Neutrophil (primary cell): Measurements from ENCODE around the gene EML5.

Experiments used
- H3K27ac ChIP-seq: fragments of 200-600 bp; sonication (generic); 2 replicates; pipeline ENCODE4 v1.5.1; 2016; ENCODE audit warnings: mild to moderate bottlenecking, moderate library complexity
- H3K27me3 ChIP-seq: fragments of 200-600 bp; sonication (generic); 2 replicates; pipeline ENCODE4 v1.6.0; 2016; ENCODE audit warnings: mild to moderate bottlenecking
- H3K36me3 ChIP-seq: fragments of 200-600 bp; sonication (generic); 2 replicates; pipeline ENCODE4 v1.5.1; 2017
- H3K4me1 ChIP-seq, 2 experiments: fragments of 200-600 bp in 1 of 2; sonication (generic) in 1 of 2; 1 replicate in 1 of 2; 2 replicates in 1 of 2; pipeline versions ENCODE4 v1.5.1 to v1.6.1; 2013 to 2016; ENCODE audit warnings: low read depth in 1 of 2, low read length in 1 of 2, mild to moderate bottlenecking in 1 of 2, moderate library complexity in 1 of 2; ENCODE audit not compliant: control insufficient read depth in 1 of 2, insufficient read depth in 1 of 2
- H3K4me3 ChIP-seq, 2 experiments: fragments of 200-600 bp in 1 of 2; sonication (generic) in 1 of 2; 1 replicate in 1 of 2; 2 replicates in 1 of 2; pipeline ENCODE4 v1.5.1; 2013 to 2016; ENCODE audit warnings: low read depth in 1 of 2, low read length in 1 of 2, mild to moderate bottlenecking in 1 of 2, moderate library complexity in 1 of 2
- H3K9me3 ChIP-seq: fragments of 200-600 bp; sonication (generic); 2 replicates; pipeline ENCODE4 v1.5.1; 2016
- CTCF ChIP-seq: fragments of 200-600 bp; sonication (generic); IDR thresholded peaks from 2 replicates; pipeline ENCODE4 v1.5.1; 2016; ENCODE audit warnings: antibody characterized with exemption

Gene EML5

GRCh38 chr14:88749139-88749538, 43.6 kb downstream of the EML5 start:
- H3K36me3 ChIP-seq: no peaks in the 10 kb centered on the region
- H3K27ac ChIP-seq: no peak overlapping the region

GRCh38 chr14:88748288-88748687, 44.5 kb downstream of the EML5 start:
- Histone ChIP-seq H3K27me3 (no peaks in the 10 kb centered on the region), H3K36me3 (no peaks in the 10 kb centered on the region), H3K27ac (no peak overlapping the region), H3K4me1 (no peaks in the 10 kb centered on the region), H3K9me3 (no peaks in the 10 kb centered on the region), H3K4me3 (no peak overlapping the region)
- TF ChIP-seq CTCF: no peak

More at GRCh38 chr14:88749139-88749538, 43.6 kb downstream of the EML5 start:
- H3K4me1 ChIP-seq: no peaks in the 10 kb centered on the region
- no peak overlapping the region for H3K4me3 ChIP-seq
- no peak for TF ChIP-seq CTCF
- no peaks in the 10 kb centered on the region for H3K27me3 ChIP-seq
- H3K9me3 ChIP-seq: no peaks in the 10 kb centered on the region

- no peaks in the 10 kb centered on the region for H3K27me3 ChIP-seq
- H3K36me3 ChIP-seq: no peaks in the 10 kb centered on the region
- H3K4me3 ChIP-seq: no peak overlapping the region
- no peaks in the 10 kb centered on the region for H3K9me3 ChIP-seq
- no peaks in the 10 kb centered on the region for H3K4me1 ChIP-seq
- H3K27ac ChIP-seq: no peak overlapping the region
- no peak for TF ChIP-seq CTCF
Observed at GRCh38 chr14:88746052-88746451, 46.7 kb downstream of the EML5 start.

- no peaks in the 10 kb centered on the region for H3K27me3 ChIP-seq
- H3K27ac ChIP-seq: no peak overlapping the region
- no peaks in the 10 kb centered on the region for H3K9me3 ChIP-seq
- no peak overlapping the region for H3K4me3 ChIP-seq
- H3K36me3 ChIP-seq: no peaks in the 10 kb centered on the region
- no peak for TF ChIP-seq CTCF
- no peaks in the 10 kb centered on the region for H3K4me1 ChIP-seq
Observed at GRCh38 chr14:88737245-88737644, 55.5 kb downstream of the EML5 start.

GRCh38 chr14:88733121-88733520, 59.6 kb downstream of the EML5 start:
- TF ChIP-seq CTCF: no peak
- no peaks in the 10 kb centered on the region for H3K36me3 ChIP-seq

GRCh38 chr14:88729159-88729558, 63.6 kb downstream of the EML5 start:
- Histone ChIP-seq H3K27ac (no peak overlapping the region), H3K4me1 (no peaks in the 10 kb centered on the region), H3K9me3 (no peaks in the 10 kb centered on the region), H3K27me3 (no peaks in the 10 kb centered on the region), H3K4me3 (no peak overlapping the region), H3K36me3 (no peaks in the 10 kb centered on the region)
- no peak for TF ChIP-seq CTCF

More at GRCh38 chr14:88733121-88733520, 59.6 kb downstream of the EML5 start:
- no peaks in the 10 kb centered on the region for H3K27me3 ChIP-seq
- no peak overlapping the region for H3K27ac ChIP-seq
- no peaks in the 10 kb centered on the region for H3K9me3 ChIP-seq
- no peaks in the 10 kb centered on the region for H3K4me1 ChIP-seq
- no peak overlapping the region for H3K4me3 ChIP-seq
